Left renal pelvis (tissue), 4 donors: Measurements from ENCODE around the gene LYST. TPM values are rescaled to one million over a fixed set of nuclear protein-coding genes. Genes with fewer than 3 reads are reported as not detected.
"Not testable (repeated sequence)": the region's sequence is repeated elsewhere in the genome, so short reads cannot be mapped to it uniquely, and the experiment has no call there.

Experiments used
- DNase-seq, 4 donors: peaks; one replicate each; pipeline ENCODE4 v3.0.0-alpha.2; 2013; ENCODE audit warnings: low read depth in 4 of 4, low spot score in 3 of 4
- polyA plus RNA-seq, 4 donors: library from polyadenylated mRNA; unstranded; fragments of 120-200 nt; gene quantifications; one replicate each; pipeline ENCODE4 v1.2.1, GENCODE V29; 2013; ENCODE audit not compliant: insufficient read length in 4 of 4

Gene LYST
- polyA plus RNA-seq, 4 donors, result 8.2 to 14.6 (median 11.5) TPM

DNA sequence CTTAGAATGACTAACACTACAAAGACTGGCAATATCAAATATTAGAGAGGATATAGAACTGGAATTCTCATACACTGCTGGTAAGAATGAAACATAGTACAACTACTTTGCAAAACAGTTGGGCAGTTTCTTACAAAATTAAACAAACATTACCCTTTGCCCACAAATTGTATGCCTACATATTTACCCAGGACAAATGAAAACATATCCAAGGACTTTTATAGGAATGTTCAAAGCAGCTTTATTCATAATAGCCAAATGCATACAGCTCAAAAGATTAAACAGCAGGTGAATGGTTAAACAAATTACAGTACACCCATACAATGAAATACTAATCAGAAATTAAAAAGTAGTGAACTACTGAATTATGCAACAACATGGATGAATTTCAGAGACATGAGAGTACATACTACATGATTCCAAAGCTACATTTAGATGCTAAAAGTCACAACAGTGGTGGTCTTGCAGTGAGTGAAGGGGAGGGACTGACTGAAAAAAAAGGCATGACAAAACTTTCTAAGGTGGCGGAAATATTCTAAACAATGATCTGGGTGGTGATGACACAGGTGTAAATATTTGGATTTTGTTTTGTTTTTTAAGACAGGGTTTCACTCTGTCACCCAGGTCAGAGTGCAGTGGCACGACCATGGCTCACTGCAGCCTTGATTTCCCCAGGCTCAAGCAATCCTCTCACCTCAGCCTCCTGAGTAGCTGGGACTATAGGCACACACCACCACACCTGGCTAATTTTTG lies 40.4 kb downstream of the LYST start:
- no peak for DNase-seq

GRCh38 chr1:235825229-235825628 lies 41.5 kb downstream of the LYST start:
- DNase-seq, result no peak

DNA sequence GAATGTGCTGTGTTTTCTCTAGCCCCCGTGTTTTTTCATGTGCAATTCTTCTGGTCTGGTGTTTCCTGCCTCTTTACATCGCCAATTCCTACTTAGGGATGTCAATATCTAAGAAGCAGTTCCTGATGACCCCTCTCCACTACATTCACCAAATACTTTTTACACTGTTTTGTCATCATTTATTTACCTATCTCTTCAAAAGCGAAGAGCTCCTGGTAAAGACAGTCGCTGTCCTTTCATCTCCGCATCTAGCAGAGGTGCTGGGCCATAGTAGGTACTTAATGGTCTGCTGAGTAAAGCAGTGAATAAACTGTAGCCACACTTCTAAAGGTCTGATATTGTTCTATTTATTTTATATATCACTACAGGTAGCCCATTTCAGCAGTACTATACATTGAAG lies 43.0 kb downstream of the LYST start:
- DNase-seq, result no peak

DNA sequence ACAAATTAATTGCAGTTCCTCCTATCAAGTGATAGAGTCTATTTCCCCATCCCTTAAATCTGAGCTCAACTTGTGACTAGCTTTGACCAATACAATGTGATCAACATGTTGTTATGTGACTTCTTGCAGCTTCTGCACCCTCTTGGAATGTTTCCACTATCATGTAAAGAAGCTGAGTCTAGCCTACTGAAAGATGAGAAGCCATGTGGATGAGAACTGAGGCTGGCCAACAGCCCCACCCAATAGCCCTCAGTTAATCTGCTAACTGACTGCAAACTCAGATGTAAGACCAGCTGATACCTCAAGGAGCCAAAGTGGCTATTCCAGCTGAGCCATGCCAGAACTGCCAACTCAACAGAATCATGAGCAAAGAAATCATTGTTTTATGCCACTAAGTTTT lies 44.0 kb downstream of the LYST start:
- DNase-seq, result no peak

DNA sequence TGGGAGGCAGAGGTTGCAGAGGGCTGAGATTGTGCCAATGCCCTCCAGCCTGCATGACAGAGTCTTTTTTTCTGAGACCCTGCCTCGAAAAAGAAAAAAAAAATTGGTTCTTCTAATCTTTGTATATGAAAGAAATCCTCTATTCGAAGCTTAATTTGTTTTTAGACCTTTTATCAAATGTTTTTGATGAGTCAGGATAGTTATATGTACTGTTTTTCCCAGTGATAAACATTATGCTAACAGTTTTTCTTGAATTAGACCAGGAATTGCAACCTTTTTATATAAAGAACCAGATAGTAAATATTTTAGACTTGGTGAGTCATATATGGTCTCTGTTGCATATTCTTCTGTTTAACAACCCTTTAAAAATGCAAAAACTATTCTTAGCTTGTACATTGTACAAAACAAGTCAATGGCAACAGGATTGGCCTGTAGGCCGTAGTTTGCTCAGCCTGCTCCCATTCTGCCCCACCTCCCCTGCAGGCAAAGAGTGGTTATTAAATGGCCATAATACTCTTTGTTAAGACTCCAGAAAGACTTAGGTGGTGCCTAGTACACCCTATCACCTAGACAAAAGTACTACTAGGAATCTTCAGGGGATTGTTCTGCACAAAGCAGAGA lies 45.2 kb downstream of the LYST start:
- DNase-seq, result no peak

DNA sequence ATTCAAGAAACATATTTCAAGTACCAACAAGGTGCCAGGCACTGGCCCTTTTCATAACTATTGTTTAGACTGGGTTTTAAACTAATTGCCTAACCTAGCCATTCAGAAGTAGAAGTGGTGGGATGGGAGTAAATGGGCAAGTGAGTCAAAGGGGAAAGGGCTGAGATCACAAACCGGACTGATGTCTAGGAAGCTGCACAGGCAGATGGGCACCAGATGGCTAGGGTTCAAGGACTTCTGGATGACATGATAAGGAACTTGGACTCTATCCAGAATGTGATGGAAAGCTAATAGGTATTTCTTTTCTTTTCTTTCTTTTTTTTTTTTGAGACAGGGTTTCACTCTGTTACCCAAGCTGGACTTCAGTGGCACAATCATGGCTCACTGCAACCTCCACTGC lies 46.6 kb downstream of the LYST start:
- DNase-seq, result no peak

GRCh38 chr1:235818632-235819136 lies 48.0 kb downstream of the LYST start:
- no peak for DNase-seq

DNA sequence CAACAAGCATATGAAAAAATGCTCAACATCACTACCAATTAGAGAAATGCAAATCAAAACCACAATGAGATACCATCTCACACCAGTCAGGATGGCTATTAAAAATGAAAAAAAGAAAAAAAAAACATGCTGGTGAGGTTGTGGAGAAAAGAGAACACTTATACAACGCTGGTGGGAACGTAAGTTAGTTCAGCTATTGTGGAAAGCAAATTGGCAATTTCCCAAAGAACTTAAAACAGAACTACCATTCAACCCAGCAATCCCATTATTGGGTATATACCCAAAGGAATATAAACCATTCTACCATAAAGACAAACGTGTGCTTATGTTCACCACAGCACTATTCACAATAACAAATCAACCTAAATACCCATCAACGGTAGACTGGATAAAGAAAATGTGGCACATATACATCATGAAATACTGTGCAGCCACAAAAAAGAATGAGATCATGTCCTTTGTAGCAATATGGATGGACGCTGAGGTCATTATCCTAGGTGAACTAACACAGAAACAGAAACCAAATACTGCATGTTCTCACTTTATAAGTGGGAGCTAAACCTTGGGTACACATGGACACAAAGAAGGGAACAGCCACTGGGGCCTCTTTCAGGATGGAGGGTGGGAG lies 49.5 kb downstream of the LYST start:
- no peak for DNase-seq

DNA sequence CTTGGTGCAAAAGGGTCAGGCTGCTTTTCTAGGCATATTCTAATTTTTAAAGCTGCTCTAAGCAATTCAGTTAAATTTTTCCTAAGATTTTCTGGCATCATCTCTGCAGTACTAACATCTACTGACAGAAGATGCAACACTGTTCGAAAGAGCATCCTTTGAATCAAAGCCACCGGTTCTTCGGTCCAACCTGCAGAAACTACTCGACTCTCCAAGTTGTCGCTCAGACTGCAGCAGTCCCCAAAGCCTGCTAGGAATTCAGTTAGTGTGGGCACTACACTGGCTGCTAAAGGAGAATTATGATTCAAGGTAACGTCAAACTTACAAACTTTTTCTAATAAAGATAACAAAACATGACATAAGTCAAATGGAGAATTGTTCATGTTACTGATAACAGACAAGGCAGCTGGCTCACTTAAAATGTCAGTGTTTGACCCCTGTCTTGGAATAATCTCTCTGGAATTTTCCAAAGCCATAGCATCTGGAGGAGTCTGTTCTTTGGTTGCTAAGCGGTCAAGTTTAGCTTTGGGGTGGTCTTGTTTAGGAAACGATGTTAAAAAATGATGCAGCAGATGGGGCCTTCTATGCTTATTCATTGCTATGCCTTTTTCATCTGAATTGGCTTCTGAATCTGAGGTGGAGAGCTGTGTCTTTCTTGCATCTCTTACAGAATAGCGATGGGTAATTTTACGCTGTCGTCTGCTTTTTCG lies 56.9 kb downstream of the LYST start:
- peak in 2 of 4 donors; percentile 16 to 31 for DNase-seq

- no peak for DNase-seq
Measured at GRCh38 chr1:235808223-235808622, 58.5 kb downstream of the LYST start.

DNA sequence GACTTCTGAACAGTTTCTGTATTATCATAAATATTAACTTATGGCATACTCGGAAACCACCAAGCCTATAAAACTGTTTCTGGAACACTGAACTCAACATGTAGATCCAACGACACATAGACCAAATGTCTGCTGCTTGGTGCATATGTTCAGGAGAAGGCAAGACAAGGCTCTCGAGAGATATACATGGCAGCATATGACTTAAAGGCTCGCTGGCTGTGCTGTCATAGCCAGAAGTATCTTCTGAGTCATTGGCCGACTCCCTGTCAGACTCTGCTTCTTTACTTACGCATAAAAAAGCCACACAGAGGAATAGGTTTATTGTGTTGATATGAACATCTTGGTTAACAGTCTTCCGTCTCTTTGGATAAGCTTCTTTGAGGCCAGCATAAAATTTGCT lies 60.6 kb downstream of the LYST start:
- DNase-seq, result no peak

- DNase-seq, result no peak
Measured at GRCh38 chr1:235802573-235803346, 63.9 kb downstream of the LYST start.

DNA sequence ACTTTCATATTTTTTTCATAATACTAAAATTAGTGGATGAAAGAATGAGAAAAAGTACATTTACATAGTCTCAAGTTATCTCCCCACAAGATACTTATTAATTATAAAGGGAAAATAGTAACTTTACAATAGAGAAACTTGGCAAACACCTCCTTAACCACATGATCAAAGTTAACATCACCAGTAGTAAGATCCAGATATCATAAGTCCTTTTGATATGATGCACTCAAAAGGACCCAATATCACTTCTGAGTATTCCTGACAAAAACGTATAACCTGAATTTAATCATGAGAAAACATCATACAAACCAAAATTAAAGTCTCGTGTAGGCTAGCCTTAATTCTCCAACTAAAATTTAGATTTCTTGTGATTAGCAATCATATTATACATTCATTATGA lies 67.4 kb downstream of the LYST start:
- no peak for DNase-seq

DNA sequence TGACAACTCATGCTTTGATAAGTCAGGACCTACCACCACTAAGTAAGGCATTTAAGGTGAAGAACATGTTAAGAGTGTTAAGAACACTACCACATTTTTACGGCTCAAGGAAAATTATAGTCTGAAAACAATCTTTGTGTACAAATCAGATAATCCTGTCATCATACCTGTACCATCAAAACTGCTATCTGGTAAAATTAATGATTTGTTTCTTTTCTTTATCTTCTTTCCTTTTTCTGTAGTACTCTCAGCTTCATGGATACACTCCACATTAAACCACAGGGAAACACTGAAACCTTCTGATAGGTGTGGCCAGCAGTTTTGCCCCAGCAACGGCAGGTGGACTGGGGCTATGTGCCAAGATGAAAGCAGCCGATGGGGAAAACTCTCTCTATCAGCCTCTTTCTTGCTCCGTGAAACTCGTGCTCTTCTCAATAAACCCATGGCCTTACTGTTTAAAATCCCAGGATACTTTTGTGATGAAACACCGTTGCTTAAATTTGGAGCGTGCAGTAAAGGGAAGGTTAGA lies 75.1 kb downstream of the LYST start:
- no peak for DNase-seq

- DNase-seq, result no peak
Measured at GRCh38 chr1:235790123-235790522, 76.6 kb downstream of the LYST start.

GRCh38 chr1:235786227-235786898 lies 80.3 kb downstream of the LYST start:
- not testable (repeated sequence) for DNase-seq

GRCh38 chr1:235784950-235785349 lies 81.8 kb downstream of the LYST start:
- no peak for DNase-seq

DNA sequence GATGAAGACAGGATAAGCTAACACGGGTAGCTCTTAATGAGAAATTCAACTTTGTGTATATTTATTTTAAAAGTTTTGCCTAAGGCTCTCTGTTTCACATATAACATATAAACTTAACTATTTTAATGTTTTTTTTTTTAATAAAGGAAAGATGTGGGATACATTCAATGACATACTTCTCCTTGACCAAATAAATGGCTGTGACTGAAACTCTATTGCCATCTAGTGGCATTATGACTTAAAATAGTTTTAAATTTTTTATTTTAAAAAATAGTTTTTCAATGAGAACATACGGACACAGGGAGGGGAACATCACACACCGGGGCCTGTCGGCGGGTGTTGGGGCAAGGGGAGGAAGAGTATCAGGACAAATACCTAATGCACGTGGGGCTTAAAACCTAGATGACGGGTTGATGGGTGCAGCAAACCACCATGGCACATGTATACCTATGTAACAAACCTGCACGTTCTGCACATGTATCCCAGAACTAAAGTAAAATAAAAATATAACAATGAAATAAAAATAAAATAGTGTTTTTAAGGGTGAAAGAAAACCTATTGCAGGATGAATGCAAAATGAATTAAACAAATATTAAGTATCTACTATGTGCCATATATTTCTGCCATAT lies 83.4 kb downstream of the LYST start:
- DNase-seq, result peak in 2 of 4 donors; percentile 21 to 29

DNA sequence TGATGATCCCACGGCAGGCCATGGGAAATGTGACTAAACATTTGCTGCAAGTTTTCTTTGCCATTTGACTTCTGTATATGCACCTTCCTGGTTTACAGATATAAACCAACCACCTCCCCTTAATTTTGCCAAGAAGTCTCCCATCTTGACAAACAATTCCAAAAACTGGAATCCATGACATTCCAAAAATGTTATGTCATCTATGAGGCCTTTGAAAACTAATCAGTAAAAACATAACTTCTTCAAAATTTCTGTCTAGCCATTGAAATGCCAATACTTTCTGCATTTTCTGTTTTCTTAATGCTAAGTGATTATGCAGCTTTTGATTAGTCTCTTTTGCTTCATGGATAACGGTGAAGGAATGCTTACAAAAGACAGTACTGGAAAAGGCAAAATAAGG lies 84.1 kb downstream of the LYST start:
- DNase-seq, result no peak
